ENCODE measurements around the gene DENND2D. TPM values are rescaled to one million over a fixed set of nuclear protein-coding genes. Genes with fewer than 3 reads are reported as not detected.

The DENND2D gene
- total and polyA plus RNA-seq, 9 of the 15 experiments (the other 6 are each of a cell fraction or from before 2014, with no cell fraction given), result 0.08 to 0.44 (median 0.13) TPM; not detected in 6

DNA sequence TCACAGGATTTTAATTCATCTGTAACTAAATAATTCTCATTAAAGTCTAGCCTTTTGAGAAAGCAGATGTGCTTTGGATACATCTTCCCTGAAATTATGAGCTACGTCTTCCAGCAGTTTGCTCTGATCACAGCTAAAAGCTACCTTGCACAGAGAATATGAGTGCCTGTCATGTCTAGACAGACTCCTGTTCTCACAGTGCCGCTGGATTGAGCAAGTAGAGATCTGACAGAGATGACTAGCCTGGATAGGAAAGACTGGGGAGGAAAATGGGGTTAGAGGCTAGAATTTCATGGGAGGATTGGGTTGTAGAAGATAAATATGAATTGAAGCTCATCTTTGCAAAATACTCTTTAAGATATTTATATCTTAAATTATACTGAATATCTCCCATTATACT, 36.3 kb downstream of the DENND2D start:
- H3K36me3 ChIP-seq (ENCODE audit: control insufficient read depth, insufficient read depth, low read length), result peaks cover 68% of the 10 kb centered on the region
- intact Hi-C loops (cut with micrococcal nuclease), result no loop called here

DNA sequence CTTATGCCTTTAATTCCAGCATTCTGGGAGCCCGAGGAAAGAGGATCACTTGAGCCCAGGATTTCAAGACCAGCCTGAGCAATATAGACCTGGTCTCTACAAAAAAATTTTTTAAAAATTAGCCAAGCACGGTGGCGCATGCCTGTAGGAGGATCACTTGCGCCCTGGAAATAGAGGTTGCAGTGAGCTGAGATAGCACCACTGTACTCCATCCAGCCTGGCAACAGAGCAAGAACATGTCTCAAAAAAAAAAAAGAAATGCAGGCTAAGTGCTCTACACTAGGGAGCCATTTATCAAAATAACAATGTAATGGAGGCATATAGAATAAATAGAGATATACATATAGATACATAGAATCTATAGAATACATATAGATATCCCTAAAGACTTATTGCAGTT, 37.1 kb downstream of the DENND2D start:
- no peak for FAIRE-seq
- H3K36me3 ChIP-seq (ENCODE audit: control insufficient read depth, insufficient read depth, low read length), result peaks cover 63% of the 10 kb centered on the region
- H4K20me1 ChIP-seq (replicated peaks; ENCODE audit: control insufficient read depth, insufficient read depth, low read length), result peaks cover 11% of the 10 kb centered on the region
- peaks cover 9% of the 10 kb centered on the region; the same call in 2 of the 3 replicates for H3K79me2 ChIP-seq (ENCODE audit: control insufficient read depth, insufficient read depth, low read length)
- no peak overlapping the region for H2AFZ ChIP-seq (ENCODE audit: low read depth, low read length)
- ChIA-PET CTCF (ENCODE audit: low intra/inter-chr PET ratio) (no interaction called here), POLR2A (interaction anchor here (0.8 to 1.5 kb wide), 2 partner anchors 10 to 145 kb away, joined by 3 to 6 read pairs; no protein-coding TSS in a partner anchor)
- WGBS (ENCODE audit: insufficient coverage, low coverage, missing lambda C conversion rate), result 92% methylated on average over 4 of the region's 4 CpGs
- no peak overlapping the region for H3K27ac ChIP-seq (ENCODE audit: extremely low read depth, low read depth, low read length)
- DNase-seq (ENCODE audit: extremely low read depth in 1 of 4, low spot score in 3 of 4), result no peak
- no peak overlapping the region for H3K4me3 ChIP-seq
- peaks cover 0 to 3% of the 10 kb centered on the region in 2 experiments; a peak in 3 of 5 replicates for H3K4me1 ChIP-seq (replicated peaks in 1 of 2; ENCODE audit: control insufficient read depth in 2 of 2, insufficient read depth in 2 of 2, low read length in 2 of 2)
- no peak overlapping the region for H3K9ac ChIP-seq (ENCODE audit: insufficient read depth in 1 of 2, low read depth in 2 of 2, low read length in 2 of 2)
- no TSS peak for BruUV-seq (replicated peaks)
- H3K9me3 ChIP-seq (replicated peaks; ENCODE audit: control insufficient read depth, insufficient read depth, low read depth, low read length), result no peaks in the 10 kb centered on the region
- no peak overlapping the region for H3K4me2 ChIP-seq (ENCODE audit: insufficient read depth, low read length)
- no peak for TF ChIP-seq HDAC8 (tag; IDR thresholded peaks at IDR 0.05)
- TF ChIP-seq SP2 (IDR thresholded peaks at IDR 0.05; ENCODE audit: extremely low read depth, low read depth, low read length, poor library complexity, severe bottlenecking), result no peak
- TF ChIP-seq NCOA2 (IDR thresholded peaks at IDR 0.05; ENCODE audit: partially characterized antibody in 2 of 2), result no peak
- TF ChIP-seq, protein P1, sequence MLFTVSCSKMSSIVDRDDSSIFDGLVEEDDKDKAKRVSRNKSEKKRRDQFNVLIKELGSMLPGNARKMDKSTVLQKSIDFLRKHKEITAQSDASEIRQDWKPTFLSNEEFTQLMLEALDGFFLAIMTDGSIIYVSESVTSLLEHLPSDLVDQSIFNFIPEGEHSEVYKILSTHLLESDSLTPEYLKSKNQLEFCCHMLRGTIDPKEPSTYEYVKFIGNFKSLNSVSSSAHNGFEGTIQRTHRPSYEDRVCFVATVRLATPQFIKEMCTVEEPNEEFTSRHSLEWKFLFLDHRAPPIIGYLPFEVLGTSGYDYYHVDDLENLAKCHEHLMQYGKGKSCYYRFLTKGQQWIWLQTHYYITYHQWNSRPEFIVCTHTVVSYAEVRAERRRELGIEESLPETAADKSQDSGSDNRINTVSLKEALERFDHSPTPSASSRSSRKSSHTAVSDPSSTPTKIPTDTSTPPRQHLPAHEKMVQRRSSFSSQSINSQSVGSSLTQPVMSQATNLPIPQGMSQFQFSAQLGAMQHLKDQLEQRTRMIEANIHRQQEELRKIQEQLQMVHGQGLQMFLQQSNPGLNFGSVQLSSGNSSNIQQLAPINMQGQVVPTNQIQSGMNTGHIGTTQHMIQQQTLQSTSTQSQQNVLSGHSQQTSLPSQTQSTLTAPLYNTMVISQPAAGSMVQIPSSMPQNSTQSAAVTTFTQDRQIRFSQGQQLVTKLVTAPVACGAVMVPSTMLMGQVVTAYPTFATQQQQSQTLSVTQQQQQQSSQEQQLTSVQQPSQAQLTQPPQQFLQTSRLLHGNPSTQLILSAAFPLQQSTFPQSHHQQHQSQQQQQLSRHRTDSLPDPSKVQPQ (CRISPR knock-in tag; IDR thresholded peaks at IDR 0.05; ENCODE audit: borderline replicate concordance), result no peak
- no peak for TF ChIP-seq BCL6 (CRISPR knock-in tag; IDR thresholded peaks at IDR 0.05)
- TF ChIP-seq, protein P2, sequence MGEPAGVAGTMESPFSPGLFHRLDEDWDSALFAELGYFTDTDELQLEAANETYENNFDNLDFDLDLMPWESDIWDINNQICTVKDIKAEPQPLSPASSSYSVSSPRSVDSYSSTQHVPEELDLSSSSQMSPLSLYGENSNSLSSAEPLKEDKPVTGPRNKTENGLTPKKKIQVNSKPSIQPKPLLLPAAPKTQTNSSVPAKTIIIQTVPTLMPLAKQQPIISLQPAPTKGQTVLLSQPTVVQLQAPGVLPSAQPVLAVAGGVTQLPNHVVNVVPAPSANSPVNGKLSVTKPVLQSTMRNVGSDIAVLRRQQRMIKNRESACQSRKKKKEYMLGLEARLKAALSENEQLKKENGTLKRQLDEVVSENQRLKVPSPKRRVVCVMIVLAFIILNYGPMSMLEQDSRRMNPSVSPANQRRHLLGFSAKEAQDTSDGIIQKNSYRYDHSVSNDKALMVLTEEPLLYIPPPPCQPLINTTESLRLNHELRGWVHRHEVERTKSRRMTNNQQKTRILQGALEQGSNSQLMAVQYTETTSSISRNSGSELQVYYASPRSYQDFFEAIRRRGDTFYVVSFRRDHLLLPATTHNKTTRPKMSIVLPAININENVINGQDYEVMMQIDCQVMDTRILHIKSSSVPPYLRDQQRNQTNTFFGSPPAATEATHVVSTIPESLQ (CRISPR knock-in tag; IDR thresholded peaks at IDR 0.05), result no peak
- no peaks in the 10 kb centered on the region for H3K27me3 ChIP-seq (ENCODE audit: control insufficient read depth in 2 of 2, insufficient read depth in 2 of 2, low read length in 2 of 2)
- no peak for ATAC-seq
- H3K9me1 ChIP-seq (ENCODE audit: control insufficient read depth, insufficient read depth, low read length), result no peaks in the 10 kb centered on the region
- in situ Hi-C loops (cut with MboI), result no loop called here
- intact Hi-C loops (cut with micrococcal nuclease), result no loop called here

More for the DNA sequence above, 36.3 kb downstream of the DENND2D start:
- in situ Hi-C loops (cut with MboI), result no loop called here
- H3K4me2 ChIP-seq (ENCODE audit: insufficient read depth, low read length), result no peak overlapping the region
- no peaks in the 10 kb centered on the region for H3K9me1 ChIP-seq (ENCODE audit: control insufficient read depth, insufficient read depth, low read length)
- ATAC-seq (no peak), FAIRE-seq (no peak), DNase-seq (ENCODE audit: extremely low read depth in 1 of 4, low spot score in 3 of 4) (no peak)
- H4K20me1 ChIP-seq (replicated peaks; ENCODE audit: control insufficient read depth, insufficient read depth, low read length), result peaks cover 11% of the 10 kb centered on the region
- BruUV-seq (replicated peaks), result no TSS peak
- H3K4me3 ChIP-seq, result no peak overlapping the region
- H3K9me3 ChIP-seq (replicated peaks; ENCODE audit: control insufficient read depth, insufficient read depth, low read depth, low read length), result no peaks in the 10 kb centered on the region
- ChIA-PET POLR2A (interaction anchor here (0.8 kb wide), 1 partner anchor 144 kb away, joined by 3 read pairs; no protein-coding TSS in a partner anchor), CTCF (ENCODE audit: low intra/inter-chr PET ratio) (interaction anchor here (0.6 kb wide), 1 partner anchor 1637 kb away, joined by 3 read pairs; no protein-coding TSS in a partner anchor)
- H3K4me1 ChIP-seq (replicated peaks in 1 of 2; ENCODE audit: control insufficient read depth in 2 of 2, insufficient read depth in 2 of 2, low read length in 2 of 2), result peaks cover 0 to 3% of the 10 kb centered on the region in 2 experiments; a peak in 3 of 5 replicates
- H3K27ac ChIP-seq (ENCODE audit: extremely low read depth, low read depth, low read length), result no peak overlapping the region
- WGBS (ENCODE audit: insufficient coverage, low coverage, missing lambda C conversion rate), result 100% methylated on average over 2 of the region's 2 CpGs
- H3K79me2 ChIP-seq (ENCODE audit: control insufficient read depth, insufficient read depth, low read length), result peaks cover 4% of the 10 kb centered on the region; the same call in 1 of the 3 replicates
- TF ChIP-seq NFATC3 (IDR thresholded peaks at IDR 0.05) (no peak), GATAD2B (IDR thresholded peaks at IDR 0.05; ENCODE audit: borderline replicate concordance) (no peak)
- TF ChIP-seq, protein P3, sequence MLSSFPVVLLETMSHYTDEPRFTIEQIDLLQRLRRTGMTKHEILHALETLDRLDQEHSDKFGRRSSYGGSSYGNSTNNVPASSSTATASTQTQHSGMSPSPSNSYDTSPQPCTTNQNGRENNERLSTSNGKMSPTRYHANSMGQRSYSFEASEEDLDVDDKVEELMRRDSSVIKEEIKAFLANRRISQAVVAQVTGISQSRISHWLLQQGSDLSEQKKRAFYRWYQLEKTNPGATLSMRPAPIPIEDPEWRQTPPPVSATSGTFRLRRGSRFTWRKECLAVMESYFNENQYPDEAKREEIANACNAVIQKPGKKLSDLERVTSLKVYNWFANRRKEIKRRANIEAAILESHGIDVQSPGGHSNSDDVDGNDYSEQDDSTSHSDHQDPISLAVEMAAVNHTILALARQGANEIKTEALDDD (IDR thresholded peaks at IDR 0.05), result no peak
- H3K27me3 ChIP-seq (ENCODE audit: control insufficient read depth in 2 of 2, insufficient read depth in 2 of 2, low read length in 2 of 2), result no peaks in the 10 kb centered on the region
- H3K9ac ChIP-seq (ENCODE audit: insufficient read depth in 1 of 2, low read depth in 2 of 2, low read length in 2 of 2), result no peak overlapping the region
- H2AFZ ChIP-seq (ENCODE audit: low read depth, low read length), result no peak overlapping the region

All from K562 (cell line).